ENCODE measurements around the gene TUBA1C.

DNA sequence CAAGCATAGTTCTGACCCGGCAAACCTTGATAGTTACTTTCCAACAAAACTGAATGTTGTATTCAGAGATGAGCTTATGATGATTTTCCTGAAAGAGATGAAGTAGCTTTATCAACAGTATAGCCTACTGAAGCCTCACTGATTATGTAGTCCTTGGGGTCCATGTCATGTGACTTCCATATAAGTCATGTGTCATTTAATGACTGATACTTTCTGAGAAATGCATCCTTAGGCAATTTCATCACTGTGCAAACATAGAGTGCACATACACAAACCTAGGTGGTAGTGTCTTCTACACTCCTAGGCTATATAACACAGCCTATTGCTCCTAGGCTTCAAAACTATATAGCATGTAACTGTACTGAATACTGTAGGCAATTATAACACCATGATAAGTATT, 28.5 kb upstream of the TUBA1C start:
- TF ChIP-seq CTCF (IDR thresholded peaks at IDR 0.05) (no peak), POLR2AphosphoS5 (IDR thresholded peaks at IDR 0.05; ENCODE audit: insufficient read depth in 1 of 2, low read depth in 1 of 2) (no peak)
